ENCODE results near the gene MLLT10. TPM values are rescaled to one million over a fixed set of nuclear protein-coding genes. Genes with fewer than 3 reads are reported as not detected.

The MLLT10 gene
- total RNA-seq, 2 experiments from 2014 or later, result 46.0 to 47.1 TPM

DNA sequence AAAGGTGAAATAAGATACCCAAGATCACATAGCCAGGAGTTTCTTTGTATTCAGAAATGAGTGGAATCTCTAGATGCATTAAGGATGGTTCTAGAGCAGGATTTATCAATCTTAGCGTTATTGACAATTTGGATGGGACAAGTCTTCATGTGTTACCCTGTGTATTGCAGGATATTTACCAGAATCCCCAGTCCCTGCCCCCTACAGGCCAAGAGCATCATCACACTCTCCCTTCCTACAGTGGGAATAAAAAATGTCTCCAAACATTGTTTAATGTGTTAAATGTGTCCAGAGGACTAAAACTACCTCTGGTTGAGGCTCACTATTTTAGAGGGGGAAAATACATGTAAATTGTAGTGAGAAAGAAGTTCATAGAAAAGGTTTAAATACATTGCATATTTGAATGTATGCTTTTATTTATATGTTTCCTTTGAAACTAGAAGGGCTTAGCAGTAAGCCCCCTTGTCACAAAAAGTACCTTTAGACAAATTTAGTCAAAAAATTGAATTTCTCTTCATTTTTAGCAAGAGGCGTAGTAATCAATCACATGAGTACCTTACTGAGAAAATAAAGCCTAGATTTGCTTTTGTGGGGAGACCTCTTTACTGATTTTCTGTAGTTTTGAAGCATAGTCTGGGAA lies 141.2 kb downstream of the MLLT10 start:
- ATAC-seq (peak; percentile 63), DNase-seq (peak; percentile 35)
- POLR2A ChIA-PET, result no interaction called here
- H3K9me3 Mint-ChIP-seq (ENCODE audit: insufficient read depth), result no peaks in the 10 kb centered on the region
- H3K27me3 Mint-ChIP-seq (ENCODE audit: low read depth), result no peaks in the 10 kb centered on the region
- peaks cover 28% of the 10 kb centered on the region for H3K36me3 Mint-ChIP-seq (ENCODE audit: low read depth)
- no peak overlapping the region for H3K4me3 Mint-ChIP-seq
- H3K4me1 Mint-ChIP-seq (ENCODE audit: low read depth), result peaks cover 3% of the 10 kb centered on the region
- CTCF ChIA-PET, result interaction anchor here (1.1 to 1.3 kb wide), 2 partner anchors 14 to 278 kb away, joined by 3 to 4 read pairs; no protein-coding TSS in a partner anchor
- no peak overlapping the region for H3K27ac Mint-ChIP-seq

DNA sequence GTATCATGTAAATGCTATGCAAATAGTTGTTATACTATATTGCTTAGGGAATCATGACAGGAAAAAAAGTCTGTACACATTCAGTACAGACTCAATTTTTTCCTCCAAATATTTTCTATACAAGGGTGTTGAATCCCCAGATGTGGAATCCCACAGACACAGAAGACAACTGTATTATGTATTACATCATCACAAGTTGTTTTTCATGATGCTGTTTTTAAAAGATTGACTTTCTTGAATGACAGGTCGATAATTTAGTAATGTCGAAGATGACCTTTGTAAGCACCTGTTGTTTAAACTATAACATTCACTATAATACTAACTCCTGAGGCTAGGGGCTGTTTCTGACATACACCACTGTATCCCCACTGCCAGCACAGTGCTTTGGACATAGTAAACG lies 143.5 kb downstream of the MLLT10 start:
- H3K27me3 Mint-ChIP-seq (ENCODE audit: low read depth), result no peaks in the 10 kb centered on the region
- CTCF ChIA-PET, result interaction anchor here (1.1 kb wide), 1 partner anchor 55 kb away, joined by 3 read pairs; no protein-coding TSS in a partner anchor
- H3K36me3 Mint-ChIP-seq (ENCODE audit: low read depth), result peaks cover 35% of the 10 kb centered on the region
- DNase-seq, result no peak
- peaks cover 3% of the 10 kb centered on the region for H3K4me1 Mint-ChIP-seq (ENCODE audit: low read depth)
- no peak for ATAC-seq
- POLR2A ChIA-PET, result no interaction called here
- no peak overlapping the region for H3K27ac Mint-ChIP-seq
- no peak overlapping the region for H3K4me3 Mint-ChIP-seq
- no peaks in the 10 kb centered on the region for H3K9me3 Mint-ChIP-seq (ENCODE audit: insufficient read depth)

DNA sequence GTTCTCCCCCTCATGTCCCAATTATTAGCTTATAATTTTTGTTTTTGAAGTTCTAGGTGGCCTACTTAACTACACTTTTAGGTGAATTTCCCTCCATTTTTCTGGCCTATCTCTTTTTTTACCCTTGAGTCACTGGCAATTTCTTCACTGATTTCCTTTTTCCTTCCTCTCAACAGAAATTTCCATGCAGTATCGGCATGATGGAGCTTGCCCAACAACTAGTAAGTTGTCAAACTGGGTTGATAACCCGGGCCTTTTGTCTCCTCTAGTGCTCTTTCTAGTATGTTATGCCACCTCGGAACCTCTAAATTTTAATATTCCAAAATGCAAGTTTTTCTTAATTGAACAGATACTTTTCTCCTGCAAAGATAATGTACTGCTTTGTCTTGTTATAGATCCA lies 147.1 kb downstream of the MLLT10 start:
- ATAC-seq, result no peak
- H3K4me1 Mint-ChIP-seq (ENCODE audit: low read depth), result peaks cover 3% of the 10 kb centered on the region
- CTCF ChIA-PET, result no interaction called here
- H3K4me3 Mint-ChIP-seq, result no peak overlapping the region
- peaks cover 34% of the 10 kb centered on the region for H3K36me3 Mint-ChIP-seq (ENCODE audit: low read depth)
- no peaks in the 10 kb centered on the region for H3K27me3 Mint-ChIP-seq (ENCODE audit: low read depth)
- H3K27ac Mint-ChIP-seq, result no peak overlapping the region
- H3K9me3 Mint-ChIP-seq (ENCODE audit: insufficient read depth), result no peaks in the 10 kb centered on the region
- no peak for DNase-seq
- POLR2A ChIA-PET, result no interaction called here

DNA sequence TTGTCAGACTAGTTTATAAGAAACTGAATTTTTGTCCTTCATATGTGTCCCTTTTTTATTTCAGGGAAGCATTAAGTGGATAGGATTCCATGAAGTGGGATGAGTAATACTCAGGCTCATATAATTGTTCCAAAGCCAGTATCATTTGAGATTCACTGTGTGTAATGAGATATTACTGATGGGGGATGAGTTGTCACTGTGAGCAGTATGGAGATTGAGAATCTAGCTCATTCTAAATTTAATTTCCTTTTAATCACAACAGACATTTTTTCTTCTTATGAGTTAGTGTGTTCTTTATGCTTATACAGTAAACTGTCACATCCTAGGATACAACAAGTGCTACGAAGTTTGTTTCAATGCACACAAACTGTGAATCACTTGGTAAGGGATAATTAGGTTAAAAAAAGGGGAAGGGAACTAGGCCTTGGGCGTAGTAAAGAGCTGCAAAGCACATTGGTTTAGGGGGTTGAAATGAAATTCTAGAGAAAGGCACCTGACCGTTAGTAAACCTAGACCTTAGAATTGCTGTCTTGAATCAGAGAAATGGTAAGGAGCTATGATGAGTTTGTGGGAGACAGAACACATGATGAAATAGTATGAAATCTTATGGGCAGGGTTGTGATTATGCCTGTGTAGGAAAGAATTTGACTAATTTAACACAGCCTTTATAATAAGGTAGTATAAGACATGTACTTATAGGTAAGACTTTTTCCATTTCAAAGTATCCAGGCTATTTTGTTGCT lies 153.4 kb downstream of the MLLT10 start:
- ChIA-PET POLR2A (no interaction called here), CTCF (no interaction called here)
- H3K4me1 Mint-ChIP-seq (ENCODE audit: low read depth), result no peaks in the 10 kb centered on the region
- DNase-seq (no peak), ATAC-seq (no peak)
- H3K9me3 Mint-ChIP-seq (ENCODE audit: insufficient read depth), result no peaks in the 10 kb centered on the region
- peaks cover 27% of the 10 kb centered on the region for H3K36me3 Mint-ChIP-seq (ENCODE audit: low read depth)
- H3K4me3 Mint-ChIP-seq, result no peak overlapping the region
- H3K27ac Mint-ChIP-seq, result no peak overlapping the region
- H3K27me3 Mint-ChIP-seq (ENCODE audit: low read depth), result no peaks in the 10 kb centered on the region

DNA sequence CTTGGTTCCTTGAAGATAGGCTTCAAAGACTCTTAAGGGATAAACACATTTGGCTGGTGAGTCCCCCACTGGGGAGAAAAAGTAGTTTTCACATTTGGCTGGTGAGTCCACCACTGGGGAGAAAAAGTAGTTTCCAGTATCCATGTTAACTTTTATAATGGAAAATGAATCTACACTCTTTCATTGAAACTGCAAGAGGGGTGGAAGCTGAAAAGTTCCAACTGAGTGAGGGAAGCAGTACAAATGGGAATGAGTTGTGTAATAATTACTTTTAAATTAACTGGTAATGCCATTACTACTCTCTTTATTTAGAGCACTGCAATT lies 153.9 kb downstream of the MLLT10 start:
- ChIA-PET POLR2A (no interaction called here), CTCF (no interaction called here)
- no peaks in the 10 kb centered on the region for H3K4me1 Mint-ChIP-seq (ENCODE audit: low read depth)
- H3K9me3 Mint-ChIP-seq (ENCODE audit: insufficient read depth), result no peaks in the 10 kb centered on the region
- H3K4me3 Mint-ChIP-seq, result no peak overlapping the region
- no peak for DNase-seq
- no peaks in the 10 kb centered on the region for H3K27me3 Mint-ChIP-seq (ENCODE audit: low read depth)
- no peak for ATAC-seq
- H3K36me3 Mint-ChIP-seq (ENCODE audit: low read depth), result peaks cover 27% of the 10 kb centered on the region
- H3K27ac Mint-ChIP-seq, result no peak overlapping the region

DNA sequence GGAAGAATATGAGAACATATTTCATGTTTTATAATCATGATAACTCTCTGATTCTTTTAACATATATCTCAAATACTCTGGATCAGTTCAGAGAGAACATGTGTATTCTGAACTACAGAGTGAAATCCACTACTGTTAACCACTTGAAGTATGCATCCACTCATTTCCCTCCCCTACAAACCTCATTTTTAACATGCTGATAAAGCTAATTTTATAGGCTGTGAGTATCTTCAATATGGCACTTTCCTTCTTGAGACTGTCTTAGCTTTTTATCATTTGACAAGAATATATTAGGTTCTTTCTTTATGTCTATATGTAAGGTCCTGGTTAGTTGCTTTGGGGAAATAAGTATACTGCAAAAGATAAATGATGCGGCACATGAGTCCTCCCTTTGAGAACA lies 154.8 kb downstream of the MLLT10 start:
- no peaks in the 10 kb centered on the region for H3K4me1 Mint-ChIP-seq (ENCODE audit: low read depth)
- ChIA-PET POLR2A (no interaction called here), CTCF (interaction anchor here (1.4 kb wide), 1 partner anchor 14 kb away, joined by 4 read pairs; no protein-coding TSS in a partner anchor)
- no peaks in the 10 kb centered on the region for H3K27me3 Mint-ChIP-seq (ENCODE audit: low read depth)
- ATAC-seq (no peak), DNase-seq (no peak)
- no peaks in the 10 kb centered on the region for H3K9me3 Mint-ChIP-seq (ENCODE audit: insufficient read depth)
- no peak overlapping the region for H3K4me3 Mint-ChIP-seq
- peaks cover 32% of the 10 kb centered on the region for H3K36me3 Mint-ChIP-seq (ENCODE audit: low read depth)
- H3K27ac Mint-ChIP-seq, result no peak overlapping the region

DNA sequence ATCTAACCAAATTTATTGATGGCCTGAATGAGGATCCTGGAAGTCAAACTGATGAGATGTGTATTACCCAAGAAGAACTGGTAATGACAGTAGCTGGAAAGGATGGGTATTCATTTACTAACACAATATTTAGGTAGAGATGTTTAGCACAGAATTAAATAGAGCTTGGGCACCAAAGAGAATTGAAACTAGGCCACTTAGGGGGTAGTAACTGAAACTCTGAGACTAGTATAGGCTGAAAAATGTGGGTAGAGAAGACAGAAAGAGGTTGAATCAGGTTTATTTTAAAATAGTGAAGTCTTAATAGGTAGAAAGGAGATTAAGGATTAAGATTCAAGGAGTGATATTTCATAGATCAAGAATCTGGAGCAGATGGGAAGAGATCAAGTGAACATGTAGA lies 155.8 kb downstream of the MLLT10 start:
- Mint-ChIP-seq H3K9me3 (ENCODE audit: insufficient read depth) (no peaks in the 10 kb centered on the region), H3K27me3 (ENCODE audit: low read depth) (no peaks in the 10 kb centered on the region), H3K27ac (no peak overlapping the region), H3K4me1 (ENCODE audit: low read depth) (peaks cover 4% of the 10 kb centered on the region), H3K4me3 (no peak overlapping the region), H3K36me3 (ENCODE audit: low read depth) (peaks cover 28% of the 10 kb centered on the region)
- ChIA-PET CTCF (interaction anchor here (1.4 kb wide), 1 partner anchor 15 kb away, joined by 4 read pairs; no protein-coding TSS in a partner anchor), POLR2A (no interaction called here)
- ATAC-seq (no peak), DNase-seq (no peak)

DNA sequence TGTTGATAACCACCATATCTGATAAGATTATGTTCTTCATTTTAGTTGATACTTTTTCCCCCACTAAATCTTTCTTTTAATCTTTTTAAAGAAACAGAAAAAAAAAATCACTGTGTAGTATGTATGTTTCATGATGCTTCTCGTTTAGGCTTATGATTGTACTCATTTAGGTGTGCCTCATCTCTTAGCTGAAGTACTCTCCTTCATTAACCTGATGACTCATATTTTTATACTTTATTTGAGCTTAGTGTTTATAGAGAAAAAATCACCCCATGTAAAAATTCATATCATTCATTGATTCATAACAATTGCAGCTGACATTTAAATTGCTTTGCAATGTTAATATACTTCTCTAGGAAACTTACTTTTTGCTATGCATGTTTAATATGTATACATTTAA lies 158.9 kb downstream of the MLLT10 start:
- ATAC-seq (no peak), DNase-seq (no peak)
- Mint-ChIP-seq H3K4me1 (ENCODE audit: low read depth) (peaks cover 14% of the 10 kb centered on the region), H3K27me3 (ENCODE audit: low read depth) (no peaks in the 10 kb centered on the region), H3K27ac (no peak overlapping the region), H3K4me3 (no peak overlapping the region), H3K9me3 (ENCODE audit: insufficient read depth) (no peaks in the 10 kb centered on the region), H3K36me3 (ENCODE audit: low read depth) (peaks cover 38% of the 10 kb centered on the region)
- CTCF ChIA-PET, result interaction anchor here (0.9 kb wide), 1 partner anchor 197 kb away, joined by 4 read pairs; no protein-coding TSS in a partner anchor
- POLR2A ChIA-PET, result no interaction called here

DNA sequence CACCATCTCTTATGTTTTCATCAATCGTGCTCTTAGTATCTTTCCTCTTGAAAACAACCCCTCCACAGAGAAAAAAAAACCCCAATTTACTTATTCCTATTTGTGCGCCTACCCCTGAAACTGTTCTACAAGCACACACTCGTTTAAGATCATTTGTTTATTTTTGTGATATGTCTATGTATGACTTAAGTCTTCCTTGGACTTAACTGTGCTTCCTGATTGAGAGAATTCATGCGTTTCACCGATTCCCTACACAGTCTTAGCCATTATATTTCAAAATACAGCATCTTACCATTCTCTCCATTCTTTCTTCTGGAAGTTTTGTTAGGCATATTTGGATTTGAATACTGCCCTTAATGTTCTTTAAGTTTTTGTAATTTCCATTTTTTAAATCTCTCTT lies 159.4 kb downstream of the MLLT10 start:
- Mint-ChIP-seq H3K4me3 (no peak overlapping the region), H3K36me3 (ENCODE audit: low read depth) (peaks cover 42% of the 10 kb centered on the region), H3K4me1 (ENCODE audit: low read depth) (peaks cover 14% of the 10 kb centered on the region), H3K27ac (no peak overlapping the region), H3K27me3 (ENCODE audit: low read depth) (no peaks in the 10 kb centered on the region), H3K9me3 (ENCODE audit: insufficient read depth) (no peaks in the 10 kb centered on the region)
- DNase-seq (no peak), ATAC-seq (no peak)
- POLR2A ChIA-PET, result no interaction called here
- CTCF ChIA-PET, result interaction anchor here (0.9 kb wide), 1 partner anchor 198 kb away, joined by 4 read pairs; no protein-coding TSS in a partner anchor

DNA sequence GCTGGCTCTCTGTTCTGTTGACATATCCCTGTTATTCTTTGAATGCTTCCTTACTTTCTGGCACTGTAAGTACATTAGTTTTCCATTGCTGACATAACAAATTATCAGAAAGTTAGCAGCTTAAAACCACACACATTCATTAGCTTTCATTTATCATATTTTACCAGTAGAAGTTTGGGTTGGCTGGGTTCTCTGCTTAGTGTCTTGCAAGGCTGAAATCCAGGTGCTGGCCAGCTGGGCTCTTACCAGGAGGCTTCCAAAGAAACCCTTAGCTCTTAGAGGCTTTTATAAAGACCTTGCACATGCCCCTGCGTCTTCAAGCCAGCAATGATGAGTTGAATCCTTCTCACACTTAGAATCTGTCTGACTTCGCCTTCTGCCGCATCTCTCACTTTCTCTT lies 160.6 kb downstream of the MLLT10 start:
- no peak overlapping the region for H3K4me3 Mint-ChIP-seq
- CTCF ChIA-PET, result no interaction called here

DNA sequence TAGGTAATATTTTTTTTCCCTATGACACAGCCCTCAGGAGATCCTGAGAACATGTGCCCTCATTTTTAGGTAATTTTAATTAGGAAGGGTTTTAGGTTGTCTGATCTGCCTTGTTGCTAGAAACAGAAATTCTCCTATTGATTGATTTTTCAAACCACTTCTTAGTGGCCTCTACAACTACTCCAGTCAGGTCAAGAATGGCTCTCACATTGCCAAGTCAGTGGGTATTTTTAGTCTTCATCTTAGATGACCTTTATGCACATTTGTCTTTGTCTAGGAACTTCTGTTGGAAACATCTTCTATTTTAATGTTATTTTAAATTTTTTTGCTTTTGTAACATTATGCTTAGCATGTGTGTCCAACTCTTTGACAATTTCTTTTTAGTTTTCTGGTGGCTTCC lies 162.3 kb downstream of the MLLT10 start:
- peaks cover 19% of the 10 kb centered on the region for H3K4me1 Mint-ChIP-seq (ENCODE audit: low read depth)
- no peak overlapping the region for H3K27ac Mint-ChIP-seq
- ChIA-PET CTCF (no interaction called here), POLR2A (no interaction called here)
- ATAC-seq, result no peak
- DNase-seq, result no peak
- peaks cover 60% of the 10 kb centered on the region for H3K36me3 Mint-ChIP-seq (ENCODE audit: low read depth)
- H3K4me3 Mint-ChIP-seq, result no peak overlapping the region
- no peaks in the 10 kb centered on the region for H3K27me3 Mint-ChIP-seq (ENCODE audit: low read depth)
- peaks cover 23% of the 10 kb centered on the region for H3K9me3 Mint-ChIP-seq (ENCODE audit: insufficient read depth)

More for the DNA sequence above, 160.6 kb downstream of the MLLT10 start:
- Mint-ChIP-seq H3K9me3 (ENCODE audit: insufficient read depth) (peaks cover 6% of the 10 kb centered on the region), H3K4me1 (ENCODE audit: low read depth) (peaks cover 14% of the 10 kb centered on the region), H3K27me3 (ENCODE audit: low read depth) (no peaks in the 10 kb centered on the region), H3K27ac (no peak overlapping the region), H3K36me3 (ENCODE audit: low read depth) (peaks cover 47% of the 10 kb centered on the region)
- DNase-seq, result no peak
- ATAC-seq, result no peak
- POLR2A ChIA-PET, result no interaction called here

DNA sequence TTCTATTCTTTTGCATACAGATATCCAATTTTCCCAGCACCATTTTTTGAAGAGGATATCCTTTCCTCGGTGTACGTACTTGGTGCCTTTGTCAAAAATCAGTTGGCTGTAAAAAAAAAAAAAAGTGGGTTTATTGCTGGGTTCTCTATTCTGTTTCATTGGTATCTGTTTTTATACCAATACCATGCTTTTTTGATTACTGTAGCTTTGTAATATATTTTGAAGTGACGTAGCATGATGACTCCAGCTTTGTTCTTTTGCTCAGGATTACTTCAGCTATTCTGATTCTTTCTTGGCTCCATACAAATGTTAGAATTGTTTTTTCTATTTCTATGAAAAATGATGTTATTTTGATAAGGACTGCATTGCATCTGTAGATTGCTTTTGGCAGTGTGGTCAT lies 165.5 kb downstream of the MLLT10 start:
- no peaks in the 10 kb centered on the region for H3K27me3 Mint-ChIP-seq (ENCODE audit: low read depth)
- POLR2A ChIA-PET, result no interaction called here

More for the DNA sequence above, 165.5 kb downstream of the MLLT10 start:
- Mint-ChIP-seq H3K9me3 (ENCODE audit: insufficient read depth) (peaks cover 30% of the 10 kb centered on the region), H3K4me1 (ENCODE audit: low read depth) (peaks cover 37% of the 10 kb centered on the region), H3K36me3 (ENCODE audit: low read depth) (peaks cover 65% of the 10 kb centered on the region), H3K4me3 (no peak overlapping the region), H3K27ac (no peak overlapping the region)
- DNase-seq (no peak), ATAC-seq (no peak)
- CTCF ChIA-PET, result no interaction called here
